Aorta (tissue), 5 donors: ENCODE results near the gene NMU. TPM values are rescaled to one million over a fixed set of nuclear protein-coding genes. Genes with fewer than 3 reads are reported as not detected.
"Not testable (repeated sequence)": the region's sequence is repeated elsewhere in the genome, so short reads cannot be mapped to it uniquely, and the experiment has no call there.

Experiments used
- ATAC-seq: fragments of 200-7000 bp; cut with Tn5 transposase; one replicate; pipeline ENCODE4 v1.9.1; 2022; ENCODE audit warnings: moderate library complexity; ENCODE audit not compliant: low FRiP score
- DNase-seq, 2 donors: peaks; one replicate each; pipeline ENCODE4 v3.0.0-alpha.2; 2020
- H3K27ac ChIP-seq, 2 donors: one replicate each; pipeline ENCODE4 v1.5.1; 2013; ENCODE audit warnings: low read length in 2 of 2, mild to moderate bottlenecking in 2 of 2, moderate library complexity in 2 of 2, control low read depth in 1 of 2, inconsistent platforms in 1 of 2, low read depth in 1 of 2
- H3K27me3 ChIP-seq, 2 donors: one replicate each; pipeline ENCODE4 v1.6.1; 2013; ENCODE audit warnings: control low read depth in 1 of 2, low read length in 1 of 2, mild to moderate bottlenecking in 1 of 2, moderate library complexity in 1 of 2; ENCODE audit not compliant: insufficient read depth in 2 of 2, control insufficient read depth in 1 of 2
- H3K36me3 ChIP-seq, 2 donors: one replicate each; pipeline ENCODE4 v1.6.1; 2013; ENCODE audit warnings: control low read depth in 1 of 2, low read length in 1 of 2, mild to moderate bottlenecking in 1 of 2; ENCODE audit not compliant: insufficient read depth in 2 of 2, control insufficient read depth in 1 of 2
- H3K4me1 ChIP-seq, 2 donors: one replicate each; pipeline ENCODE4 v1.6.1; 2013; ENCODE audit warnings: low read length in 2 of 2, control low read depth in 1 of 2, mild to moderate bottlenecking in 1 of 2, moderate library complexity in 1 of 2; ENCODE audit not compliant: insufficient read depth in 2 of 2, control insufficient read depth in 1 of 2
- H3K4me3 ChIP-seq, 2 donors: one replicate each; pipeline ENCODE4 v1.5.1; 2013; ENCODE audit warnings: low read length in 2 of 2, control low read depth in 1 of 2, mild to moderate bottlenecking in 1 of 2
- H3K9me3 ChIP-seq: one replicate; pipeline ENCODE4 v1.6.1; 2013; ENCODE audit warnings: mild to moderate bottlenecking, low read length; ENCODE audit not compliant: control insufficient read depth
- whole genome bisulfite sequencing, 2 donors: extraction: QIAGEN DNeasy Blood & Tissue Kit; methylation state at CpG; one replicate each; pipeline ENCODE4 v1.1.7; 2013; 5-methylcytosine and 5-hydroxymethylcytosine counted together
- intact Hi-C, 2 donors: fragments of 100-400 bp; cut with DNase I; formaldehyde crosslinking; loops; one replicate each; pipeline versions ENCODE4 v1.14.2 to v1.15.0; 2022
- polyA plus RNA-seq, 2 donors: library from polyadenylated mRNA; stranded (reverse); fragments of 200-250 nt; gene quantifications; one replicate each; pipeline ENCODE4 v1.2.3, GENCODE V29; 2013
- total RNA-seq, 2 donors: library from RNA; stranded (reverse); fragmentation: NEBNext Ultra II Directional; extraction: Animal tissue kit (Norgen Biotek cat#: 25700); gene quantifications; one replicate each; pipeline ENCODE4 v1.2.1, GENCODE V29; 2021
- donor health status: healthy with polysubstance abuse.
- donor health status: Bipolar disorder and iron deficiency.
- donor health status: DM: no; HTN: no; CAD: no.
- donor health status: DM: no; HTN: no; CAD: no.
- donor health status: DM: yes; HTN: yes; CAD: no.

Gene NMU
- total and polyA plus RNA-seq, 4 donors, result not detected

GRCh38 chr4:55592014-55592413 is 44.1 kb downstream of the NMU start, which contains the start of gene PDCL2:
Gene PDCL2 (minus strand): TSS chr4:55592245. CDS start chr4:55592109, 136 bp downstream.
- Histone ChIP-seq H3K27ac (no peak within 1 kb of the TSS), H3K4me3 (no peak within 1 kb of the TSS), H3K27me3 (no peaks in the 10 kb centered on the region), H3K36me3 (no peaks in the 10 kb centered on the region), H3K9me3 (no peaks in the 10 kb centered on the region), H3K4me1 (no peaks in the 10 kb centered on the region)
- WGBS, 2 donors, result 85 to 94% methylated on average over 24 of the region's 24 CpGs
- ATAC-seq (no peak), DNase-seq (no peak)
- intact Hi-C loops, result no loop called here

- no peak overlapping the region for H3K4me3 ChIP-seq
- H3K4me1 ChIP-seq, result no peaks in the 10 kb centered on the region
- WGBS, 2 donors, result 93 to 98% methylated on average over 2 of the region's 2 CpGs
- ATAC-seq, result no peak
- no peak for DNase-seq
- H3K27ac ChIP-seq, result no peak overlapping the region
- H3K36me3 ChIP-seq, result no peaks in the 10 kb centered on the region
- H3K9me3 ChIP-seq, result no peaks in the 10 kb centered on the region
- intact Hi-C loops, result no loop called here
- no peaks in the 10 kb centered on the region for H3K27me3 ChIP-seq
Observed at GRCh38 chr4:55588160-55588559, 47.9 kb downstream of the NMU start.

- DNase-seq, intact Hi-C loops, H3K9me3 ChIP-seq, H3K36me3 ChIP-seq, H3K4me3 ChIP-seq, H3K27me3 ChIP-seq, H3K4me1 ChIP-seq, ATAC-seq, H3K27ac ChIP-seq: not testable (repeated sequence)
- 97% methylated on average over 2 of the region's 2 CpGs; no CpG with 5 or more reads in 1 of the 2 donors for WGBS, 2 donors
Observed at GRCh38 chr4:55582773-55583172, 53.3 kb downstream of the NMU start.

- intact Hi-C loops, result no loop called here
- Histone ChIP-seq H3K27ac (no peak overlapping the region), H3K4me3 (no peak overlapping the region), H3K36me3 (no peaks in the 10 kb centered on the region), H3K9me3 (no peaks in the 10 kb centered on the region), H3K4me1 (no peaks in the 10 kb centered on the region), H3K27me3 (no peaks in the 10 kb centered on the region)
- DNase-seq (no peak), ATAC-seq (no peak)
Observed at GRCh38 chr4:55578341-55579010, 57.6 kb downstream of the NMU start.

GRCh38 chr4:55575513-55575912 is 60.6 kb downstream of the NMU start:
- intact Hi-C loops, result no loop called here
- Histone ChIP-seq H3K27ac (no peak overlapping the region), H3K27me3 (no peaks in the 10 kb centered on the region), H3K9me3 (no peaks in the 10 kb centered on the region), H3K4me1 (no peaks in the 10 kb centered on the region), H3K4me3 (no peak overlapping the region), H3K36me3 (no peaks in the 10 kb centered on the region)
- 79 to 85% methylated on average over 1 of the region's 1 CpG for WGBS, 2 donors
- ATAC-seq, result no peak
- no peak for DNase-seq

- no peaks in the 10 kb centered on the region for H3K4me1 ChIP-seq
- ATAC-seq, result no peak
Observed at GRCh38 chr4:55574252-55574651, 61.8 kb downstream of the NMU start.

GRCh38 chr4:55571806-55572205 is 64.3 kb downstream of the NMU start:
- no peak overlapping the region for H3K4me3 ChIP-seq
- no peaks in the 10 kb centered on the region for H3K36me3 ChIP-seq
- no peak overlapping the region for H3K27ac ChIP-seq
- WGBS, 2 donors, result 88 to 91% methylated on average over 3 of the region's 3 CpGs
- no peaks in the 10 kb centered on the region for H3K27me3 ChIP-seq
- ATAC-seq (no peak), DNase-seq (no peak)
- intact Hi-C loops, result no loop called here
- no peaks in the 10 kb centered on the region for H3K4me1 ChIP-seq
- H3K9me3 ChIP-seq, result no peaks in the 10 kb centered on the region

More at GRCh38 chr4:55574252-55574651, 61.8 kb downstream of the NMU start:
- Histone ChIP-seq H3K36me3 (no peaks in the 10 kb centered on the region), H3K4me3 (no peak overlapping the region), H3K9me3 (no peaks in the 10 kb centered on the region), H3K27me3 (no peaks in the 10 kb centered on the region), H3K27ac (no peak overlapping the region)
- DNase-seq, result no peak
- WGBS, 2 donors, result 78 to 87% methylated on average over 1 of the region's 1 CpG
- intact Hi-C loops, result no loop called here

- DNase-seq, result no peak
- no peak overlapping the region for H3K4me3 ChIP-seq
- ATAC-seq, result no peak
- no peaks in the 10 kb centered on the region for H3K27me3 ChIP-seq
- H3K4me1 ChIP-seq, result no peaks in the 10 kb centered on the region
- 88 to 94% methylated on average over 1 of the region's 1 CpG for WGBS, 2 donors
- no peak overlapping the region for H3K27ac ChIP-seq
- H3K36me3 ChIP-seq, result no peaks in the 10 kb centered on the region
- H3K9me3 ChIP-seq, result no peaks in the 10 kb centered on the region
- intact Hi-C loops, result no loop called here
Observed at GRCh38 chr4:55568905-55569504, 67.1 kb downstream of the NMU start.

GRCh38 chr4:55561889-55562288 is 74.2 kb downstream of the NMU start:
- 97% methylated on average over 1 of the region's 1 CpG for WGBS, 2 donors
- no peaks in the 10 kb centered on the region for H3K36me3 ChIP-seq
- H3K9me3 ChIP-seq, result no peaks in the 10 kb centered on the region
- no peaks in the 10 kb centered on the region for H3K4me1 ChIP-seq
- intact Hi-C loops, result no loop called here
- no peaks in the 10 kb centered on the region for H3K27me3 ChIP-seq
- no peak overlapping the region for H3K27ac ChIP-seq
- H3K4me3 ChIP-seq, result no peak overlapping the region
- DNase-seq (no peak), ATAC-seq (no peak)
